ENCODE measurements around the gene ZIC2.

Gene ZIC2

DNA sequence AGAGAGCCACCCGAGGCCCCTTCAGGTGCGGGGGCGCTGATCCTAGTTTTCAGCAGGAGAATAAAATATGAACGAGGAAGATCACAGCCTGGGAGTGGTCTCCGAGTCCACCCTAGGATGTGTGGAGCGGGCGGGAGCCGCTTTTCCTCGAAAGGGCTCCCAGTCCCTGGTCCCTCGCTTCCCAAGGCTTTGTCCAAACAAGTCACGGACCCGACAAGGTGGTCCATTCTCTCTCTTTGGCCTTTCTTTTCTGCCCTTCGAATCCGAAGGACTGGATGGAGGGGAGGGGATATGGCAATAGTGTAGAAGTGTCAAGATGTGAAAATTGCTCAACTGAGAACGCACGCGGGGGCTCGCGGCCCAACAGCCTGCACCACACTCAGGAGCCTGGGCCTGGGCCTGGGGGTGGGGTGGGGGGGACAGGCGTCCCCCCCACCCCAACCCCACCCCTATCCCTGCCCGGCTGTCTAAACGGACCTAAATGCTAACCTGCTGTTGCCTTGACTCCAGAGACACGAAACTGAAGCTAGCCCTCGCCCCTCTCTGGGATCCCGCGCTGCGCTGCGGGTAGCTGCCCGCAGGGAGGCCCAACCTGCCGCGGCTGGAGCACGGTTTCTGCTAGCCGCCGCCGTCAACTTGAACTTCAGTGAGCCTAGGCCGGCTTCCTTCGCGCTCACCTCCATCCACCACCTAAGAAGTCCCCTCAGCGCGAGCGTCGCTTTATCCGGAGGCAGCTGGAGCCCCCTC lies 7.1 kb downstream of the ZIC2 start:
- H3K4me3 ChIP-seq (ENCODE audit: low read depth, low read length) = no peak overlapping the region
- TF ChIP-seq, protein P1, sequence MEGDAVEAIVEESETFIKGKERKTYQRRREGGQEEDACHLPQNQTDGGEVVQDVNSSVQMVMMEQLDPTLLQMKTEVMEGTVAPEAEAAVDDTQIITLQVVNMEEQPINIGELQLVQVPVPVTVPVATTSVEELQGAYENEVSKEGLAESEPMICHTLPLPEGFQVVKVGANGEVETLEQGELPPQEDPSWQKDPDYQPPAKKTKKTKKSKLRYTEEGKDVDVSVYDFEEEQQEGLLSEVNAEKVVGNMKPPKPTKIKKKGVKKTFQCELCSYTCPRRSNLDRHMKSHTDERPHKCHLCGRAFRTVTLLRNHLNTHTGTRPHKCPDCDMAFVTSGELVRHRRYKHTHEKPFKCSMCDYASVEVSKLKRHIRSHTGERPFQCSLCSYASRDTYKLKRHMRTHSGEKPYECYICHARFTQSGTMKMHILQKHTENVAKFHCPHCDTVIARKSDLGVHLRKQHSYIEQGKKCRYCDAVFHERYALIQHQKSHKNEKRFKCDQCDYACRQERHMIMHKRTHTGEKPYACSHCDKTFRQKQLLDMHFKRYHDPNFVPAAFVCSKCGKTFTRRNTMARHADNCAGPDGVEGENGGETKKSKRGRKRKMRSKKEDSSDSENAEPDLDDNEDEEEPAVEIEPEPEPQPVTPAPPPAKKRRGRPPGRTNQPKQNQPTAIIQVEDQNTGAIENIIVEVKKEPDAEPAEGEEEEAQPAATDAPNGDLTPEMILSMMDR (IDR thresholded peaks at IDR 0.05; ENCODE audit: insufficient read depth, low read depth, low read length, missing control alignments) = no peak
- no peak for DNase-seq (ENCODE audit: low read depth)

- TF ChIP-seq, protein P1 (IDR thresholded peaks at IDR 0.05; ENCODE audit: insufficient read depth, low read depth, low read length, missing control alignments) = no peak
- no peak for DNase-seq (ENCODE audit: low read depth)
- no peak overlapping the region for H3K4me3 ChIP-seq (ENCODE audit: low read depth, low read length)
These were observed 7.9 kb downstream of the ZIC2 start for GRCh38 chr13:99989276-99990125.

GRCh38 chr13:99990126-99990977 lies 8.8 kb downstream of the ZIC2 start:
- no peak for DNase-seq (ENCODE audit: low read depth)
- H3K4me3 ChIP-seq (ENCODE audit: low read depth, low read length) = no peak overlapping the region
- TF ChIP-seq, protein P1 (IDR thresholded peaks at IDR 0.05; ENCODE audit: insufficient read depth, low read depth, low read length, missing control alignments) = no peak

DNA sequence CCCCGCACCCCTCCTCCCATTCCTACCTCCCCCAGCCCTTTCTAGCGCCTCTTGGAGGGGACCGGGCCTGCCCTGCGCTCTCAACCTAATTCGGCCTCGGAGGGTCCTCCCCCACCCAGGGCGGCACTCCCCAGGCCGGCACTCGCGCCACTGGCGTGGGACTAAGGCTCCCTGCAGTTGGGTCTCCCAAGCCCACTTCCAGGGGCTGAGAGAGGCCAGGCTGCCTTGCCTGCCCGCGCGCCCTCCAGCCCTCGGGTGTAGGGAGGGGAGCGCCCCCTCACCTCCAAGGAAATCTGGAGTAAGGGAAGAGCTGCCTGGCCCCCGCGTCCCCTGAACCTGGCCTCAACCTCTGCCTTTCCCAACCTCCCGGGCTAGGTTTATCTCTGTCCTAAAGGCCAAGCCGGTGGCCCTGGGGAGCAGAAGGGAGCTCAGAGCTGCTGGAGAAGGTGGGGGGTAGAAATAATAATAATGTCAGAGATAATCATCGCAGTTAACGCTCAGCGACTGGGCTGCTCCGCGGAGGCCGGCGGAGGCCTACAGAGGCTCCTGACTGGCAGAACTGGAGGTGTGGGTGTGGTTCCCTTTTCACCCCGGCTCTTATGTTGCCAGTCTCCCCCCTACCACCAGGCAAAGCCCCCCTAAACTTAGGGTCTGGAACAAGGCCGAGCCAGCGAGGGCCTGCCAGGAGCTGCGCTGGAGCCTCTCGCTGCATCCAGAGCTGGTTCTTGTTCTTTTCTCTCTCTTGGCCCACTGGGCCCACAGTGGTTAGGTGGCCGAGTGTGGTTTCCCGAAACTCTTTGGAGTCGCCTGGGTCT lies 9.6 kb downstream of the ZIC2 start:
- no peak for DNase-seq (ENCODE audit: low read depth)
- H3K4me3 ChIP-seq (ENCODE audit: low read depth, low read length) = no peak overlapping the region
- TF ChIP-seq, protein P1 (IDR thresholded peaks at IDR 0.05; ENCODE audit: insufficient read depth, low read depth, low read length, missing control alignments) = no peak

- TF ChIP-seq, protein P1 (IDR thresholded peaks at IDR 0.05; ENCODE audit: insufficient read depth, low read depth, low read length, missing control alignments) = no peak
- no peak overlapping the region for H3K4me3 ChIP-seq (ENCODE audit: low read depth, low read length)
- DNase-seq (ENCODE audit: low read depth) = no peak
These were observed 10.5 kb downstream of the ZIC2 start for GRCh38 chr13:99991828-99992775.
